ENCODE measurements around the gene GLRA2. TPM values are rescaled to one million over a fixed set of nuclear protein-coding genes. Genes with fewer than 3 reads are reported as not detected.

GLRA2 gene
- total and polyA plus RNA-seq, 10 of the 15 experiments (the other 5 are each of a cell fraction or from before 2014, with no cell fraction given), result 0.01 TPM; not detected in 9

GRCh38 chrX:14598330-14598729, 69.0 kb downstream of the GLRA2 start:
- Histone ChIP-seq H3K4me3 (no peak overlapping the region), H3K9me3 (replicated peaks; ENCODE audit: control insufficient read depth, insufficient read depth, low read length) (no peaks in the 10 kb centered on the region), H2AFZ (ENCODE audit: control insufficient read depth, low read depth, low read length) (no peak overlapping the region), H3K79me2 (ENCODE audit: control insufficient read depth, insufficient read depth, low read length) (no peaks in the 10 kb centered on the region), H3K36me3 (ENCODE audit: control insufficient read depth in 2 of 2, insufficient read depth in 2 of 2, low read length in 1 of 2) (no peaks in the 10 kb centered on the region), H3K9ac (ENCODE audit: control insufficient read depth, insufficient read depth, low read length) (no peak overlapping the region), H3K27ac (ENCODE audit: control insufficient read depth, insufficient read depth) (no peak overlapping the region), H3K4me1 (ENCODE audit: control insufficient read depth, insufficient read depth, low read length) (no peaks in the 10 kb centered on the region), H3K4me2 (ENCODE audit: control insufficient read depth, insufficient read depth) (no peak overlapping the region), H4K20me1 (ENCODE audit: control insufficient read depth, insufficient read depth) (no peaks in the 10 kb centered on the region), H3K27me3 (replicated peaks in 1 of 2; ENCODE audit: control insufficient read depth in 2 of 2, insufficient read depth in 2 of 2, low read length in 1 of 2) (no peaks in the 10 kb centered on the region)
- FAIRE-seq, result no peak
- intact Hi-C loops (cut with micrococcal nuclease; ENCODE audit: unreplicated experiment), result no loop called here
- RAD21 ChIA-PET (ENCODE audit: unreplicated experiment), result no interaction called here
- POLR2A ChIA-PET, result no interaction called here
- DNase-seq (ENCODE audit: low read depth, low spot score), result no peak
- CTCF ChIA-PET, result no interaction called here
- SMC1A ChIA-PET (ENCODE audit: uncharacterized antibody, unreplicated experiment), result no interaction called here
- no peak for ATAC-seq
- no TSS peak for BruUV-seq (replicated peaks)
- in situ Hi-C loops (cut with MboI), result no loop called here
- no peak for TF ChIP-seq NR2F1 (conservative IDR thresholded peaks at IDR 0.05)
- no peak for TF ChIP-seq NFYB (IDR thresholded peaks at IDR 0.05; ENCODE audit: insufficient read depth, low read depth, low read length)
- TF ChIP-seq SMARCA5 (IDR thresholded peaks at IDR 0.05), result no peak
- no peak for TF ChIP-seq IRF4 (IDR thresholded peaks at IDR 0.05; ENCODE audit: low read depth, low read length)
- no peak for TF ChIP-seq DPF2 (IDR thresholded peaks at IDR 0.05)
- TF ChIP-seq CTCF (IDR thresholded peaks at IDR 0.05 in 2 of 3, conservative IDR thresholded peaks at IDR 0.05 in 1 of 3; ENCODE audit: control insufficient read depth in 2 of 3, extremely low read depth in 1 of 3, insufficient read depth in 1 of 3, low read depth in 3 of 3, low read length in 3 of 3), result no peak
- no peak for TF ChIP-seq ZNF622 (IDR thresholded peaks at IDR 0.05)
- no peak for TF ChIP-seq SUZ12 (IDR thresholded peaks at IDR 0.05; ENCODE audit: unreplicated experiment)
- TF ChIP-seq, protein P1, sequence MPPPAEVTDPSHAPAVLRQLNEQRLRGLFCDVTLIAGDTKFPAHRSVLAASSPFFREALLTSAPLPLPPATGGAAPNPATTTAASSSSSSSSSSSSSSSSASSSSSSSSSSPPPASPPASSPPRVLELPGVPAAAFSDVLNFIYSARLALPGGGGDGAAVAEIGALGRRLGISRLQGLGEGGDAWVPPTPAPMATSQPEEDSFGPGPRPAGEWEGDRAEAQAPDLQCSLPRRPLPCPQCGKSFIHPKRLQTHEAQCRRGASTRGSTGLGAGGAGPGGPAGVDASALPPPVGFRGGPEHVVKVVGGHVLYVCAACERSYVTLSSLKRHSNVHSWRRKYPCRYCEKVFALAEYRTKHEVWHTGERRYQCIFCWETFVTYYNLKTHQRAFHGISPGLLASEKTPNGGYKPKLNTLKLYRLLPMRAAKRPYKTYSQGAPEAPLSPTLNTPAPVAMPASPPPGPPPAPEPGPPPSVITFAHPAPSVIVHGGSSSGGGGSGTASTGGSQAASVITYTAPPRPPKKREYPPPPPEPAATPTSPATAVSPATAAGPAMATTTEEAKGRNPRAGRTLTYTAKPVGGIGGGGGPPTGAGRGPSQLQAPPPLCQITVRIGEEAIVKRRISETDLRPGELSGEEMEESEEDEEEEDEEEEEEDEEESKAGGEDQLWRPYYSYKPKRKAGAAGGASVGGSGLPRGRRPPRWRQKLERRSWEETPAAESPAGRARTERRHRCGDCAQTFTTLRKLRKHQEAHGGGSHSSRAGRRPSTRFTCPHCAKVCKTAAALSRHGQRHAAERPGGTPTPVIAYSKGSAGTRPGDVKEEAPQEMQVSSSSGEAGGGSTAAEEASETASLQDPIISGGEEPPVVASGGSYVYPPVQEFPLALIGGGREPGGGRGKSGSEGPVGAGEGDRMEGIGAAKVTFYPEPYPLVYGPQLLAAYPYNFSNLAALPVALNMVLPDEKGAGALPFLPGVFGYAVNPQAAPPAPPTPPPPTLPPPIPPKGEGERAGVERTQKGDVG (CRISPR knock-in tag; IDR thresholded peaks at IDR 0.05), result no peak
- no peak for TF ChIP-seq BMI1 (IDR thresholded peaks at IDR 0.05; ENCODE audit: borderline replicate concordance)
- TF ChIP-seq ZNF384 (IDR thresholded peaks at IDR 0.05; ENCODE audit: borderline replicate concordance, low read depth, low read length), result no peak
- no peak for TF ChIP-seq CUX1 (IDR thresholded peaks at IDR 0.05; ENCODE audit: insufficient replicate concordance, low read depth, low read length)
- no peak for TF ChIP-seq TARDBP (IDR thresholded peaks at IDR 0.05; ENCODE audit: borderline replicate concordance)
- TF ChIP-seq NR2C1 (IDR thresholded peaks at IDR 0.05), result no peak
- 16% methylated on average over 3 of the region's 3 CpGs for WGBS (ENCODE audit: insufficient coverage, insufficient replicate concordance, low lambda C conversion rate, missing lambda C conversion rate)
